GM19240 (cell line): ENCODE data around the gene HAUS3.
"Not testable (repeated sequence)": the region's sequence is repeated elsewhere in the genome, so short reads cannot be mapped to it uniquely, and the experiment has no call there.

Source experiments
- DNase-seq: peaks from one replicate; pipeline ENCODE4 v3.0.0; 2011; ENCODE audit warnings: low spot score; ENCODE audit not compliant: insufficient read length

The HAUS3 gene

GRCh38 chr4:2276581-2277325 is 34.8 kb upstream of the HAUS3 start:
- no peak for DNase-seq

- no peak for DNase-seq
Observed at GRCh38 chr4:2275546-2276251, 33.8 kb upstream of the HAUS3 start.

- not testable (repeated sequence) for DNase-seq
Observed at GRCh38 chr4:2275044-2275397, 33.1 kb upstream of the HAUS3 start.

- DNase-seq: no peak
Observed at GRCh38 chr4:2274320-2275043, 32.6 kb upstream of the HAUS3 start.

GRCh38 chr4:2273657-2274319 is 31.9 kb upstream of the HAUS3 start:
- no peak for DNase-seq

GRCh38 chr4:2273221-2273620 is 31.3 kb upstream of the HAUS3 start:
- no peak for DNase-seq

- no peak for DNase-seq
Observed at GRCh38 chr4:2272828-2273120, 30.9 kb upstream of the HAUS3 start.

GRCh38 chr4:2272026-2272827 is 30.3 kb upstream of the HAUS3 start:
- no peak for DNase-seq

- DNase-seq: no peak
Observed at GRCh38 chr4:2271279-2272025, 29.5 kb upstream of the HAUS3 start.

GRCh38 chr4:2270341-2271165 is 28.6 kb upstream of the HAUS3 start:
- no peak for DNase-seq

GRCh38 chr4:2269618-2270163 is 27.8 kb upstream of the HAUS3 start:
- no peak for DNase-seq

GRCh38 chr4:2269206-2269531 is 27.2 kb upstream of the HAUS3 start:
- no peak for DNase-seq

- no peak for DNase-seq
Observed at GRCh38 chr4:2268357-2269205, 26.7 kb upstream of the HAUS3 start.

GRCh38 chr4:2267841-2268240 is 25.9 kb upstream of the HAUS3 start:
- no peak for DNase-seq

GRCh38 chr4:2267320-2267811 is 25.4 kb upstream of the HAUS3 start:
- DNase-seq: no peak

- DNase-seq: no peak
Observed at GRCh38 chr4:2266821-2267220, 24.9 kb upstream of the HAUS3 start.

GRCh38 chr4:2266181-2266580 is 24.3 kb upstream of the HAUS3 start:
- no peak for DNase-seq
